HG03378 (cell line): ENCODE data around the gene PARD6G.

Experiments
- ATAC-seq: cut with Tn5 transposase; IDR thresholded peaks from one replicate; pipeline ENCODE4 v1.9.1; 2021; ENCODE audit warnings: mild to moderate bottlenecking, moderate library complexity; ENCODE audit not compliant: unreplicated experiment

Gene PARD6G

GRCh38 chr18:80149667-80150066 lies 97.6 kb downstream of the PARD6G start:
- ATAC-seq, result no peak

- ATAC-seq, result no peak
Measured at GRCh38 chr18:80148326-80149199, 98.8 kb downstream of the PARD6G start.

GRCh38 chr18:80147418-80148325 lies 99.6 kb downstream of the PARD6G start:
- ATAC-seq, result peak; percentile 77

GRCh38 chr18:80147037-80147417 lies 100.3 kb downstream of the PARD6G start:
- peak; percentile 19 for ATAC-seq

GRCh38 chr18:80145196-80145804 lies 102.0 kb downstream of the PARD6G start:
- no peak for ATAC-seq

- no peak for ATAC-seq
Measured at GRCh38 chr18:80143881-80144280, 103.4 kb downstream of the PARD6G start.

GRCh38 chr18:80140455-80140985 lies 106.8 kb downstream of the PARD6G start:
- no peak for ATAC-seq

- no peak for ATAC-seq
Measured at GRCh38 chr18:80137976-80138375, 109.3 kb downstream of the PARD6G start.

GRCh38 chr18:80137137-80137536 lies 110.2 kb downstream of the PARD6G start:
- no peak for ATAC-seq

GRCh38 chr18:80136679-80137078 lies 110.6 kb downstream of the PARD6G start:
- ATAC-seq, result no peak

- no peak for ATAC-seq
Measured at GRCh38 chr18:80135136-80135535, 112.2 kb downstream of the PARD6G start.

- no peak for ATAC-seq
Measured at GRCh38 chr18:80133124-80133523, 114.2 kb downstream of the PARD6G start.

- no peak for ATAC-seq
Measured at GRCh38 chr18:80132180-80132812, 115.0 kb downstream of the PARD6G start.

- ATAC-seq, result no peak
Measured at GRCh38 chr18:80130555-80130954, 116.8 kb downstream of the PARD6G start.

- ATAC-seq, result no peak
Measured at GRCh38 chr18:80129672-80130367, 117.5 kb downstream of the PARD6G start.

- ATAC-seq, result no peak
Measured at GRCh38 chr18:80127635-80128034, 119.7 kb downstream of the PARD6G start.

- no peak for ATAC-seq
Measured at GRCh38 chr18:80126797-80127196, 120.5 kb downstream of the PARD6G start.

- no peak for ATAC-seq
Measured at GRCh38 chr18:80124131-80124530, 123.2 kb downstream of the PARD6G start.

- ATAC-seq, result no peak
Measured at GRCh38 chr18:80120932-80121331, 126.4 kb downstream of the PARD6G start.

- ATAC-seq, result no peak
Measured at GRCh38 chr18:80119111-80119510, 128.2 kb downstream of the PARD6G start.
